Lower leg skin (tissue), 3 donors: ENCODE measurements around the gene ANKFN1.

Experiments
- CTCF ChIP-seq, 3 donors: fragments of 450-650 bp; IDR thresholded peaks; one replicate each; pipeline ENCODE4 v1.5.1; 2016; ENCODE audit warnings: antibody characterized with exemption in 3 of 3, mild to moderate bottlenecking in 3 of 3, moderate library complexity in 2 of 3
- POLR2A ChIP-seq, 2 donors: fragments of 450-650 bp; IDR thresholded peaks; one replicate each; pipeline ENCODE4 v1.6.1; 2016 to 2017; ENCODE audit warnings: antibody characterized with exemption in 2 of 2, mild to moderate bottlenecking in 1 of 2, moderate library complexity in 1 of 2

GRCh38 chr17:56468840-56469239, 315.6 kb downstream of the ANKFN1 start:
- TF ChIP-seq CTCF (IDR thresholded peaks at IDR 0.05) (no peak), POLR2A (IDR thresholded peaks at IDR 0.05) (no peak)
